Type B pancreatic cell (in vitro differentiated cells): Measurements from ENCODE around the gene C1QTNF3. TPM values are rescaled to one million over a fixed set of nuclear protein-coding genes. Genes with fewer than 3 reads are reported as not detected.

ENCODE experiments used
- DNase-seq: peaks from one replicate; pipeline ENCODE4 v3.0.0; 2021; ENCODE audit warnings: mixed read lengths; ENCODE audit not compliant: unreplicated experiment; ENCODE audit errors: extremely low spot score
- H3K27ac Mint-ChIP-seq: 2 replicates; pipeline ENCODE4 v1.8.0; 2021; ENCODE audit warnings: mild to moderate bottlenecking, mixed read lengths
- H3K27me3 Mint-ChIP-seq: 2 replicates; pipeline ENCODE4 v1.8.0; 2021; ENCODE audit warnings: mixed read lengths
- H3K36me3 Mint-ChIP-seq: 2 replicates; pipeline ENCODE4 v1.8.0; 2021; ENCODE audit warnings: mixed read lengths
- H3K4me1 Mint-ChIP-seq: one replicate; pipeline ENCODE4 v1.8.0; 2021; ENCODE audit warnings: mixed read lengths; ENCODE audit not compliant: unreplicated experiment
- H3K4me3 Mint-ChIP-seq: 2 replicates; pipeline ENCODE4 v1.8.0; 2021; ENCODE audit warnings: mild to moderate bottlenecking, mixed read lengths
- H3K9me3 Mint-ChIP-seq: 2 replicates; pipeline ENCODE4 v1.8.0; 2021; ENCODE audit warnings: mixed read lengths
- CTCF ChIP-seq: fragments of 200-600 bp; sonication (generic); conservative IDR thresholded peaks from 2 replicates; pipeline ENCODE4 v1.5.0; 2021; ENCODE audit warnings: antibody characterized with exemption, mild to moderate bottlenecking
- total RNA-seq: library from RNA; stranded (reverse); gene quantifications from 2 replicates; pipeline ENCODE4 v1.2.1, GENCODE V29; 2021; ENCODE audit warnings: low replicate concordance

C1QTNF3 gene
- total RNA-seq, 1 donor from 2014 or later = 5.1 TPM

GRCh38 chr5:34064656-34065055 is 21.6 kb upstream of the C1QTNF3 start:
- Mint-ChIP-seq H3K9me3 (no peaks in the 10 kb centered on the region), H3K4me3 (no peak overlapping the region), H3K27me3 (no peaks in the 10 kb centered on the region), H3K36me3 (peaks cover 18% of the 10 kb centered on the region), H3K4me1 (no peaks in the 10 kb centered on the region), H3K27ac (no peak overlapping the region)
- no peak for TF ChIP-seq CTCF
- DNase-seq = no peak

- Mint-ChIP-seq H3K4me1 (no peaks in the 10 kb centered on the region), H3K36me3 (peaks cover 18% of the 10 kb centered on the region), H3K9me3 (no peaks in the 10 kb centered on the region), H3K27ac (no peak overlapping the region), H3K27me3 (no peaks in the 10 kb centered on the region), H3K4me3 (no peak overlapping the region)
- TF ChIP-seq CTCF = no peak
- no peak for DNase-seq
These were observed 19.4 kb upstream of the C1QTNF3 start for GRCh38 chr5:34062419-34062818.

GRCh38 chr5:34061993-34062392 is 19.0 kb upstream of the C1QTNF3 start:
- no peak for TF ChIP-seq CTCF
- no peaks in the 10 kb centered on the region for H3K27me3 Mint-ChIP-seq
- no peaks in the 10 kb centered on the region for H3K9me3 Mint-ChIP-seq
- H3K4me1 Mint-ChIP-seq = no peaks in the 10 kb centered on the region
- peaks cover 18% of the 10 kb centered on the region for H3K36me3 Mint-ChIP-seq
- DNase-seq = no peak
- no peak overlapping the region for H3K27ac Mint-ChIP-seq
- H3K4me3 Mint-ChIP-seq = no peak overlapping the region

- no peak for DNase-seq
- no peaks in the 10 kb centered on the region for H3K27me3 Mint-ChIP-seq
- no peak for TF ChIP-seq CTCF
- no peaks in the 10 kb centered on the region for H3K9me3 Mint-ChIP-seq
- H3K36me3 Mint-ChIP-seq = peaks cover 16% of the 10 kb centered on the region
- no peak overlapping the region for H3K4me3 Mint-ChIP-seq
- no peaks in the 10 kb centered on the region for H3K4me1 Mint-ChIP-seq
- H3K27ac Mint-ChIP-seq = no peak overlapping the region
These were observed 17.0 kb upstream of the C1QTNF3 start for GRCh38 chr5:34059977-34060376.

GRCh38 chr5:34058532-34058931 is 15.5 kb upstream of the C1QTNF3 start:
- H3K36me3 Mint-ChIP-seq = peaks cover 9% of the 10 kb centered on the region

More at GRCh38 chr5:34058532-34058931, 15.5 kb upstream of the C1QTNF3 start:
- no peak for DNase-seq
- no peak overlapping the region for H3K4me3 Mint-ChIP-seq
- H3K4me1 Mint-ChIP-seq = peaks cover 6% of the 10 kb centered on the region
- H3K27me3 Mint-ChIP-seq = no peaks in the 10 kb centered on the region
- H3K27ac Mint-ChIP-seq = no peak overlapping the region
- TF ChIP-seq CTCF = no peak
- no peaks in the 10 kb centered on the region for H3K9me3 Mint-ChIP-seq
